ENCODE results near the gene NFASC. TPM values are rescaled to one million over a fixed set of nuclear protein-coding genes. Genes with fewer than 3 reads are reported as not detected.

Gene NFASC
- total RNA-seq, 2 experiments from 2014 or later, result not detected

- Histone ChIP-seq H3K27ac (ENCODE audit: low read depth, low read length, poor library complexity, severe bottlenecking) (no peak overlapping the region), H3K4me1 (ENCODE audit: insufficient read depth, low read length, poor library complexity, severe bottlenecking) (no peaks in the 10 kb centered on the region), H3K79me2 (ENCODE audit: insufficient read depth, low read depth, low read length) (no peaks in the 10 kb centered on the region), H3K4me2 (ENCODE audit: low read length) (no peak overlapping the region), H3K9me2 (ENCODE audit: insufficient read depth, low read length) (no peaks in the 10 kb centered on the region), H3K4me3 (ENCODE audit: low read depth, low read length, poor library complexity, severe bottlenecking) (no peak overlapping the region), H3K36me3 (ENCODE audit: insufficient read depth, low read length) (no peaks in the 10 kb centered on the region), H2AFZ (ENCODE audit: low read length) (no peak overlapping the region), H4K20me1 (ENCODE audit: insufficient read depth, low read length) (no peaks in the 10 kb centered on the region), H3K9me3 (ENCODE audit: low read length) (no peaks in the 10 kb centered on the region)
- POLR2A ChIA-PET, result interaction anchor here (0.5 to 0.7 kb wide), 2 partner anchors 75 to 204 kb away, joined by 3 to 6 read pairs; no protein-coding TSS in a partner anchor
- no peak for TF ChIP-seq EZH2phosphoT487 (IDR thresholded peaks at IDR 0.05; ENCODE audit: borderline replicate concordance, low read depth, low read length)
- intact Hi-C loops (cut with micrococcal nuclease; ENCODE audit: unreplicated experiment), result no loop called here
- no peak for DNase-seq (ENCODE audit: low spot score)
- CTCF ChIA-PET (ENCODE audit: unreplicated experiment), result interaction anchor here (1.1 kb wide), 1 partner anchor 47 kb away, joined by 3 read pairs; no protein-coding TSS in a partner anchor
- no TSS peak for BruUV-seq (replicated peaks)
Measured at GRCh38 chr1:205015241-205015640, 144.6 kb downstream of the NFASC start.

GRCh38 chr1:205016075-205016474, 145.4 kb downstream of the NFASC start:
- H3K79me2 ChIP-seq (ENCODE audit: insufficient read depth, low read depth, low read length), result no peaks in the 10 kb centered on the region

GRCh38 chr1:205016584-205016983, 145.9 kb downstream of the NFASC start:
- H2AFZ ChIP-seq (ENCODE audit: low read length), result no peak overlapping the region
- CTCF ChIA-PET (ENCODE audit: unreplicated experiment), result no interaction called here

More at GRCh38 chr1:205016075-205016474, 145.4 kb downstream of the NFASC start:
- BruUV-seq (replicated peaks), result no TSS peak
- no peak overlapping the region for H3K4me3 ChIP-seq (ENCODE audit: low read depth, low read length, poor library complexity, severe bottlenecking)
- no peaks in the 10 kb centered on the region for H3K9me2 ChIP-seq (ENCODE audit: insufficient read depth, low read length)
- H3K9me3 ChIP-seq (ENCODE audit: low read length), result no peaks in the 10 kb centered on the region
- CTCF ChIA-PET (ENCODE audit: unreplicated experiment), result no interaction called here
- H3K4me2 ChIP-seq (ENCODE audit: low read length), result no peak overlapping the region
- no peaks in the 10 kb centered on the region for H3K36me3 ChIP-seq (ENCODE audit: insufficient read depth, low read length)
- no peak overlapping the region for H2AFZ ChIP-seq (ENCODE audit: low read length)
- intact Hi-C loops (cut with micrococcal nuclease; ENCODE audit: unreplicated experiment), result no loop called here
- no peaks in the 10 kb centered on the region for H3K4me1 ChIP-seq (ENCODE audit: insufficient read depth, low read length, poor library complexity, severe bottlenecking)
- H3K27ac ChIP-seq (ENCODE audit: low read depth, low read length, poor library complexity, severe bottlenecking), result no peak overlapping the region
- H4K20me1 ChIP-seq (ENCODE audit: insufficient read depth, low read length), result no peaks in the 10 kb centered on the region
- POLR2A ChIA-PET, result no interaction called here
- no peak for DNase-seq (ENCODE audit: low spot score)
- no peak for TF ChIP-seq EZH2phosphoT487 (IDR thresholded peaks at IDR 0.05; ENCODE audit: borderline replicate concordance, low read depth, low read length)

More at GRCh38 chr1:205016584-205016983, 145.9 kb downstream of the NFASC start:
- Histone ChIP-seq H3K4me2 (ENCODE audit: low read length) (no peak overlapping the region), H3K9me2 (ENCODE audit: insufficient read depth, low read length) (no peaks in the 10 kb centered on the region), H3K4me3 (ENCODE audit: low read depth, low read length, poor library complexity, severe bottlenecking) (no peak overlapping the region), H3K4me1 (ENCODE audit: insufficient read depth, low read length, poor library complexity, severe bottlenecking) (no peaks in the 10 kb centered on the region), H4K20me1 (ENCODE audit: insufficient read depth, low read length) (no peaks in the 10 kb centered on the region), H3K9me3 (ENCODE audit: low read length) (no peaks in the 10 kb centered on the region), H3K36me3 (ENCODE audit: insufficient read depth, low read length) (no peaks in the 10 kb centered on the region), H3K27ac (ENCODE audit: low read depth, low read length, poor library complexity, severe bottlenecking) (no peak overlapping the region), H3K79me2 (ENCODE audit: insufficient read depth, low read depth, low read length) (no peaks in the 10 kb centered on the region)
- no peak for DNase-seq (ENCODE audit: low spot score)
- intact Hi-C loops (cut with micrococcal nuclease; ENCODE audit: unreplicated experiment), result no loop called here
- TF ChIP-seq CTCF (conservative IDR thresholded peaks at IDR 0.05; ENCODE audit: low read length), result no peak
- TF ChIP-seq EZH2phosphoT487 (IDR thresholded peaks at IDR 0.05; ENCODE audit: borderline replicate concordance, low read depth, low read length), result no peak
- POLR2A ChIA-PET, result no interaction called here
- no TSS peak for BruUV-seq (replicated peaks)
